HG02885 (cell line): ENCODE data around the gene DNAJC5G.
"Not testable (repeated sequence)": the region's sequence is repeated elsewhere in the genome, so short reads cannot be mapped to it uniquely, and the experiment has no call there.

Experiments used
- ATAC-seq: cut with Tn5 transposase; IDR thresholded peaks from one replicate; pipeline ENCODE4 v1.9.1; 2021; ENCODE audit warnings: mild to moderate bottlenecking; ENCODE audit not compliant: unreplicated experiment, poor library complexity

DNAJC5G gene

GRCh38 chr2:27306136-27306535 lies 30.9 kb downstream of the DNAJC5G start:
- no peak for ATAC-seq

GRCh38 chr2:27306573-27307286 lies 31.5 kb downstream of the DNAJC5G start:
- ATAC-seq: no peak

- no peak for ATAC-seq
These were observed 32.0 kb downstream of the DNAJC5G start for GRCh38 chr2:27307287-27307544.

- ATAC-seq: no peak
These were observed 32.5 kb downstream of the DNAJC5G start for GRCh38 chr2:27307545-27308358.

GRCh38 chr2:27308359-27308881 lies 33.2 kb downstream of the DNAJC5G start, which contains the start of gene UCN:
Gene UCN, minus strand, starts transcription at chr2:27308445. Its CDS starts 550 bp downstream, at chr2:27307895.
- no peak for ATAC-seq

GRCh38 chr2:27309651-27310050 lies 34.4 kb downstream of the DNAJC5G start:
- no peak for ATAC-seq

- no peak for ATAC-seq
These were observed 36.9 kb downstream of the DNAJC5G start for GRCh38 chr2:27312152-27312551.

- ATAC-seq: no peak
These were observed 38.8 kb downstream of the DNAJC5G start for GRCh38 chr2:27313882-27314645.

- no peak for ATAC-seq
These were observed 39.5 kb downstream of the DNAJC5G start for GRCh38 chr2:27314709-27315108.

- no peak for ATAC-seq
These were observed 39.9 kb downstream of the DNAJC5G start for GRCh38 chr2:27315122-27315521.

- no peak for ATAC-seq
These were observed 41.6 kb downstream of the DNAJC5G start for GRCh38 chr2:27316655-27317412.

- not testable (repeated sequence) for ATAC-seq
These were observed 44.6 kb downstream of the DNAJC5G start for GRCh38 chr2:27319839-27320238.

GRCh38 chr2:27320958-27321543 lies 45.8 kb downstream of the DNAJC5G start:
- ATAC-seq: no peak

GRCh38 chr2:27322301-27322765 lies 47.1 kb downstream of the DNAJC5G start:
- ATAC-seq: no peak

GRCh38 chr2:27322766-27323595 lies 47.7 kb downstream of the DNAJC5G start, which contains the start of gene MPV17:
Gene MPV17, minus strand, starts transcription at chr2:27323097. Its CDS starts 580 bp downstream, at chr2:27322517.
- ATAC-seq: peak; percentile 92

GRCh38 chr2:27323596-27324285 lies 48.5 kb downstream of the DNAJC5G start:
- ATAC-seq: no peak

- no peak for ATAC-seq
These were observed 49.5 kb downstream of the DNAJC5G start for GRCh38 chr2:27324720-27325119.
